Measurements from ENCODE around the gene NCK1. TPM values are rescaled to one million over a fixed set of nuclear protein-coding genes. Genes with fewer than 3 reads are reported as not detected.

NCK1 gene
- total and polyA plus RNA-seq, 9 of the 15 experiments (the other 6 are each of a cell fraction or from before 2014, with no cell fraction given) = 17.3 to 30.5 (median 25.0) TPM

- TF ChIP-seq ZBTB5 (IDR thresholded peaks at IDR 0.05) (no peak), SAFB (IDR thresholded peaks at IDR 0.05; ENCODE audit: borderline replicate concordance, low read depth, low read length) (no peak), ZNF830 (CRISPR knock-in tag; IDR thresholded peaks at IDR 0.05) (no peak), SIRT6 (IDR thresholded peaks at IDR 0.05; ENCODE audit: low read depth, low read length) (no peak), SOX6 (IDR thresholded peaks at IDR 0.05) (peak; percentile 95), ETV5 (CRISPR knock-in tag; IDR thresholded peaks at IDR 0.05; ENCODE audit: low read depth) (no peak), CBX2 (IDR thresholded peaks at IDR 0.05; ENCODE audit: insufficient read depth, low read length, poor library complexity, severe bottlenecking) (no peak), SETDB1 (IDR thresholded peaks at IDR 0.05; ENCODE audit: low read length) (no peak), NFIC (IDR thresholded peaks at IDR 0.05) (peak; percentile 80), CSDE1 (IDR thresholded peaks at IDR 0.05) (no peak), TRIM24 (IDR thresholded peaks at IDR 0.05) (peak; percentile 81), NFATC3 (IDR thresholded peaks at IDR 0.05) (no peak), ZNF444 (CRISPR knock-in tag; IDR thresholded peaks at IDR 0.05) (no peak), EHMT2 (IDR thresholded peaks at IDR 0.05) (peak; percentile 72; the same call in 1 of the 2 replicates), POLR3A (IDR thresholded peaks at IDR 0.05; ENCODE audit: borderline replicate concordance, extremely low read depth, insufficient read depth, insufficient read length) (no peak), ZFP30 (CRISPR knock-in tag; IDR thresholded peaks at IDR 0.05; ENCODE audit: borderline replicate concordance) (no peak), ZNF23 (CRISPR knock-in tag; IDR thresholded peaks at IDR 0.05) (no peak), TOE1 (IDR thresholded peaks at IDR 0.05; ENCODE audit: borderline replicate concordance) (no peak), TOE1 (CRISPR knock-in tag; IDR thresholded peaks at IDR 0.05; ENCODE audit: borderline replicate concordance, low read depth) (no peak), KLF6 (CRISPR knock-in tag; IDR thresholded peaks at IDR 0.05; ENCODE audit: borderline replicate concordance) (no peak), TSC22D4 (tag; IDR thresholded peaks at IDR 0.05) (no peak)
These were observed 37.7 kb downstream of the NCK1 start (continued) for GRCh38 chr3:136899622-136900158.
